GM18526 (cell line): ENCODE results near the gene ERN1.

Source experiments
- POLR2A ChIP-seq: IDR thresholded peaks from 3 replicates; pipeline ENCODE4 v1.6.1; 2011; ENCODE audit not compliant: insufficient read length; ENCODE audit errors: extremely low read depth

ERN1 gene

GRCh38 chr17:63996430-63997182 lies 133.3 kb downstream of the ERN1 start:
- no peak for TF ChIP-seq POLR2A

GRCh38 chr17:63995626-63996025 lies 134.3 kb downstream of the ERN1 start:
- TF ChIP-seq POLR2A = no peak

- no peak for TF ChIP-seq POLR2A
These were observed 136.5 kb downstream of the ERN1 start for GRCh38 chr17:63993368-63993985.

- no peak for TF ChIP-seq POLR2A
These were observed 138.3 kb downstream of the ERN1 start for GRCh38 chr17:63991611-63992010.

GRCh38 chr17:63989622-63990345 lies 140.2 kb downstream of the ERN1 start:
- no peak for TF ChIP-seq POLR2A
